Endothelial cell of umbilical vein (primary cell): ENCODE results near the gene MTM1. TPM values are rescaled to one million over a fixed set of nuclear protein-coding genes. Genes with fewer than 3 reads are reported as not detected.

Experiments
- BruUV-seq: library from RNA; stranded (reverse); fragments of 400-500 nt; replicated peaks from 2 replicates; lab custom pipeline; 2021; lab: Mats Ljungman, UMichigan
- CTCF ChIA-PET: fragments of 300-600, 350-600 bp; sonication (Branson Sonifier 250); formaldehyde crosslinking; loops from one replicate; lab custom pipeline; 2021; ENCODE audit warnings: antibody characterized with exemption, inconsistent platforms; lab: Charles Lee
- POLR2A ChIA-PET: fragments of 300-600, 350-600 bp; sonication (Branson Sonifier 250); formaldehyde crosslinking; loops from one replicate; lab custom pipeline; 2021; ENCODE audit warnings: antibody characterized with exemption, inconsistent platforms; lab: Charles Lee
- DNase-seq: peaks from one replicate; pipeline ENCODE4 v3.0.0-alpha.2; 2011; ENCODE audit warnings: low read depth, low spot score
- FAIRE-seq: peaks from 2 replicates; lab custom pipeline; 2011; peaks lifted over from hg19 to GRCh38; lab: Jason Lieb, UNC
- H2AFZ ChIP-seq: 2 replicates; pipeline ENCODE4 v1.6.0; 2012; ENCODE audit warnings: low read depth, low read length, control low read depth, inconsistent platforms
- H3K27ac ChIP-seq: 2 replicates; pipeline ENCODE4 v1.5.1; 2011; ENCODE audit warnings: low read depth, mild to moderate bottlenecking, control low read depth, low read length, moderate library complexity; ENCODE audit not compliant: insufficient read depth
- H3K27me3 ChIP-seq, 2 experiments: 2 replicates each; pipeline versions ENCODE4 v1.6.0 to v1.6.1; 2011; ENCODE audit warnings: low read length in 2 of 2, mixed read lengths in 1 of 2; ENCODE audit not compliant: control insufficient read depth in 2 of 2, insufficient read depth in 2 of 2
- H3K36me3 ChIP-seq, 2 experiments: 2 replicates in 1 of 2; 3 replicates in 1 of 2; pipeline ENCODE4 v1.5.1; 2011; ENCODE audit warnings: low read length in 2 of 2, mild to moderate bottlenecking in 1 of 2, moderate library complexity in 1 of 2; ENCODE audit not compliant: control insufficient read depth in 2 of 2, insufficient read depth in 2 of 2; ENCODE audit errors: extremely low read depth in 1 of 2
- H3K4me1 ChIP-seq: 3 replicates; pipeline ENCODE4 v1.5.1; 2011; ENCODE audit warnings: mild to moderate bottlenecking, low read length; ENCODE audit not compliant: control insufficient read depth, insufficient read depth; ENCODE audit errors: extremely low read depth
- H3K4me2 ChIP-seq: 2 replicates; pipeline ENCODE4 v1.6.1; 2011; ENCODE audit warnings: low read length, control low read depth, mixed read lengths; ENCODE audit not compliant: insufficient read depth
- H3K4me3 ChIP-seq, 3 experiments: fragments of 200-600 bp in 1 of 3; sonication (generic), shearing (Covaris generic) in 1 of 3; replicated peaks in 1 of 3; 2 replicates each; pipeline ENCODE4 v1.5.1; 2011 to 2016; ENCODE audit warnings: control low read depth in 3 of 3, low read length in 3 of 3, mild to moderate bottlenecking in 2 of 3, inconsistent platforms in 1 of 3, low read depth in 1 of 3, moderate library complexity in 1 of 3; ENCODE audit not compliant: insufficient read depth in 1 of 3
- H3K79me2 ChIP-seq: 2 replicates; pipeline ENCODE4 v1.6.0; 2012; ENCODE audit warnings: low read length, inconsistent platforms; ENCODE audit not compliant: control insufficient read depth, insufficient read depth
- H3K9ac ChIP-seq: replicated peaks from 2 replicates; pipeline ENCODE3; 2011; ENCODE audit warnings: low read length, control low read depth; ENCODE audit not compliant: insufficient read depth; ENCODE audit errors: extremely low read depth
- H3K9me1 ChIP-seq: replicated peaks from 3 replicates; pipeline ENCODE4 v1.6.0; 2011; ENCODE audit warnings: mild to moderate bottlenecking, low read length; ENCODE audit not compliant: control insufficient read depth, insufficient read depth; ENCODE audit errors: extremely low read depth
- H3K9me3 ChIP-seq: replicated peaks from 2 replicates; pipeline ENCODE4 v1.5.1; 2012; ENCODE audit warnings: low read length, inconsistent platforms; ENCODE audit not compliant: control insufficient read depth, insufficient read depth
- H4K20me1 ChIP-seq: replicated peaks from 2 replicates; pipeline ENCODE3; 2011; ENCODE audit warnings: mild to moderate bottlenecking, low read length; ENCODE audit not compliant: control insufficient read depth, insufficient read depth; ENCODE audit errors: extremely low read depth
- CTCF ChIP-seq, 2 donors: IDR thresholded peaks; 1 replicate in 1 of 2; 2 replicates in 1 of 2; pipeline ENCODE4 v1.5.1; 2011; ENCODE audit warnings: low read length in 2 of 2, mild to moderate bottlenecking in 2 of 2, moderate library complexity in 2 of 2, control low read depth in 1 of 2, inconsistent platforms in 1 of 2, low read depth in 1 of 2; ENCODE audit not compliant: insufficient read depth in 1 of 2; ENCODE audit errors: extremely low read depth in 1 of 2
- EZH2 ChIP-seq: IDR thresholded peaks from 2 replicates; pipeline ENCODE4 v1.6.1; 2012; ENCODE audit warnings: borderline replicate concordance, low read depth, mild to moderate bottlenecking, moderate library complexity, low read length, inconsistent platforms; ENCODE audit not compliant: severe bottlenecking
- FOS ChIP-seq: IDR thresholded peaks from 2 replicates; pipeline ENCODE4 v1.6.1; 2011; ENCODE audit warnings: mild to moderate bottlenecking, low read length, moderate library complexity, borderline replicate concordance; ENCODE audit not compliant: insufficient read depth
- GATA2 ChIP-seq: IDR thresholded peaks from 2 replicates; pipeline ENCODE4 v1.7.0; 2011; ENCODE audit warnings: low read depth, mild to moderate bottlenecking, moderate library complexity, mixed read lengths, low read length; ENCODE audit not compliant: insufficient read length, insufficient read depth
- JUN ChIP-seq: IDR thresholded peaks from 2 replicates; pipeline ENCODE4 v1.6.1; 2011; ENCODE audit warnings: borderline replicate concordance, low read depth; ENCODE audit not compliant: insufficient read length, insufficient read depth
- MYC ChIP-seq: IDR thresholded peaks from one replicate; pipeline ENCODE4 v1.6.1; 2011; ENCODE audit warnings: mild to moderate bottlenecking, low read depth, low read length
- POLR2A ChIP-seq: IDR thresholded peaks from 2 replicates; pipeline ENCODE4 v1.6.1; 2012; ENCODE audit warnings: low read depth, mild to moderate bottlenecking, control low read depth, low read length
- POLR2AphosphoS5 ChIP-seq: IDR thresholded peaks from 2 replicates; pipeline ENCODE4 v1.6.1; 2012; ENCODE audit warnings: low read depth, mild to moderate bottlenecking, control low read depth, low read length, moderate library complexity; ENCODE audit not compliant: insufficient read depth
- dilution Hi-C: fragments of 300-500 bp; cut with MboI; formaldehyde crosslinking; loops from one replicate; pipeline ENCODE4 v1.15.0; 2019; ENCODE audit warnings: low sequenced_read_pairs; ENCODE audit not compliant: extremely low pct_ligation_motif_present
- intact Hi-C: fragments of 100-400 bp; cut with micrococcal nuclease; formaldehyde crosslinking; loops from one replicate; pipeline ENCODE4 v1.10.0; 2022
- polyA plus RNA-seq, 4 experiments: library from polyadenylated mRNA; depleted of rRNA in 3 of 4; stranded (reverse) in 3 of 4; unstranded in 1 of 4; fragments of >200 nt; gene quantifications; 2 replicates each; pipeline versions ENCODE4 v1.2.1 to v1.2.3, GENCODE V29; 2011 to 2012; ENCODE audit warnings: missing spikeins in 1 of 4
- total RNA-seq: library from RNA; stranded (reverse); gene quantifications from 2 replicates; pipeline ENCODE4 v1.2.3, GENCODE V29; 2021
- TF ChIP-seq, protein P1 (sequence below): IDR thresholded peaks from 2 replicates; pipeline ENCODE4 v1.6.1; 2011; ENCODE audit not compliant: insufficient read depth, insufficient read length

The MTM1 gene
- total and polyA plus RNA-seq, 2 donors (not counting 3 experiments of a cell fraction or from before 2014, with no cell fraction given): 2.4 to 13.2 TPM

GRCh38 chrX:150698981-150699380 lies 130.6 kb downstream of the MTM1 start:
- H3K36me3 ChIP-seq: no peaks in the 10 kb centered on the region
- no peak for FAIRE-seq
- H3K4me2 ChIP-seq: no peak overlapping the region
- H2AFZ ChIP-seq: no peak overlapping the region
- H3K27ac ChIP-seq: no peak overlapping the region
- H3K27me3 ChIP-seq: no peaks in the 10 kb centered on the region
- intact Hi-C loops (no loop called here), dilution Hi-C loops (no loop called here)
- no peaks in the 10 kb centered on the region for H4K20me1 ChIP-seq
- H3K79me2 ChIP-seq: peaks cover 38% of the 10 kb centered on the region
- BruUV-seq: no TSS peak
- H3K9ac ChIP-seq: no peak overlapping the region
- TF ChIP-seq FOS: no peak
- TF ChIP-seq CTCF (IDR thresholded peaks at IDR 0.05; ENCODE audit: extremely low read depth in 1 of 2, insufficient read depth in 1 of 2, low read depth in 1 of 2, low read length in 2 of 2): no peak
- TF ChIP-seq JUN: no peak
- TF ChIP-seq GATA2: no peak
- no peak for TF ChIP-seq POLR2AphosphoS5
- TF ChIP-seq MYC: no peak
- no peak for TF ChIP-seq POLR2A
- TF ChIP-seq, protein P1, sequence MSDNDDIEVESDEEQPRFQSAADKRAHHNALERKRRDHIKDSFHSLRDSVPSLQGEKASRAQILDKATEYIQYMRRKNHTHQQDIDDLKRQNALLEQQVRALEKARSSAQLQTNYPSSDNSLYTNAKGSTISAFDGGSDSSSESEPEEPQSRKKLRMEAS: no peak
- TF ChIP-seq EZH2: no peak
- DNase-seq: no peak
- no peaks in the 10 kb centered on the region for H3K9me3 ChIP-seq
- ChIA-PET POLR2A (no interaction called here), CTCF (interaction anchor here (0.7 to 3.3 kb wide), 2 partner anchors 15 to 16 kb away, joined by 3 to 10 read pairs; no protein-coding TSS in a partner anchor)
- no peak overlapping the region for H3K4me3 ChIP-seq
- H3K4me1 ChIP-seq: peaks cover 12% of the 10 kb centered on the region
- H3K9me1 ChIP-seq: no peaks in the 10 kb centered on the region
